ENCODE measurements around the gene BRINP1. TPM values are rescaled to one million over a fixed set of nuclear protein-coding genes. Genes with fewer than 3 reads are reported as not detected.

Gene BRINP1
- total and polyA plus RNA-seq, 2 experiments from 2014 or later: 13.4 to 33.5 TPM

GRCh38 chr9:119240546-119240945 lies 128.7 kb downstream of the BRINP1 start:
- no peak for ATAC-seq
- no peaks in the 10 kb centered on the region for H3K4me1 ChIP-seq (ENCODE audit: insufficient read depth)
- H3K27ac ChIP-seq (ENCODE audit: low read depth): no peak overlapping the region
- Mint-ChIP-seq H3K9me3 (no peaks in the 10 kb centered on the region; the same call in 2 of the 3 replicates), H3K4me3 (no peak overlapping the region), H3K27ac (no peak overlapping the region; the same call in 1 of the 2 replicates), H3K27me3 (ENCODE audit: insufficient read depth, low read depth, poor library complexity) (no peaks in the 10 kb centered on the region), H3K36me3 (ENCODE audit: low read depth) (peaks cover 40% of the 10 kb centered on the region), H3K4me1 (peaks cover 4% of the 10 kb centered on the region)
- no peak for DNase-seq (ENCODE audit: low spot score)
- H2AFZ ChIP-seq: no peak overlapping the region
- TF ChIP-seq POLR2AphosphoS5 (IDR thresholded peaks at IDR 0.05; ENCODE audit: low read depth): no peak
- no peak for TF ChIP-seq EZH2 (IDR thresholded peaks at IDR 0.05; ENCODE audit: low read depth, unreplicated experiment)
- no peak for TF ChIP-seq NANOG (IDR thresholded peaks at IDR 0.05; ENCODE audit: borderline replicate concordance)
- TF ChIP-seq EZH2phosphoT487 (IDR thresholded peaks at IDR 0.05; ENCODE audit: unreplicated experiment): no peak
- no peak for TF ChIP-seq ZNF114 (CRISPR knock-in tag; IDR thresholded peaks at IDR 0.05)
- TF ChIP-seq CTCF (conservative IDR thresholded peaks at IDR 0.05; ENCODE audit: low read depth in 2 of 2): no peak
- no peak for TF ChIP-seq ZNF462 (CRISPR knock-in tag; IDR thresholded peaks at IDR 0.05)
- TF ChIP-seq ETS1 (IDR thresholded peaks at IDR 0.05): no peak
- TF ChIP-seq REST (IDR thresholded peaks at IDR 0.05; ENCODE audit: unreplicated experiment): no peak
- TF ChIP-seq JUNB (IDR thresholded peaks at IDR 0.05; ENCODE audit: unreplicated experiment): no peak
- no peak for TF ChIP-seq ZNF331 (CRISPR knock-in tag; IDR thresholded peaks at IDR 0.05; ENCODE audit: low read depth)
- no peak for TF ChIP-seq STAT1 (IDR thresholded peaks at IDR 0.05; ENCODE audit: unreplicated experiment)
- TF ChIP-seq CREB1 (CRISPR knock-in tag; IDR thresholded peaks at IDR 0.05; ENCODE audit: low read depth): no peak
- no peaks in the 10 kb centered on the region for H3K27me3 ChIP-seq (ENCODE audit: insufficient read depth)
- H3K4me2 ChIP-seq: no peak overlapping the region
- H3K4me3 ChIP-seq: no peak overlapping the region
- H3K36me3 ChIP-seq (ENCODE audit: insufficient read depth): peaks cover 4% of the 10 kb centered on the region; the same call in 1 of the 2 replicates
- H3K79me2 ChIP-seq (replicated peaks; ENCODE audit: insufficient read depth): no peaks in the 10 kb centered on the region
- peaks cover 7% of the 10 kb centered on the region; the same call in 1 of the 2 replicates for H3K9me2 ChIP-seq (ENCODE audit: insufficient read depth)
- no peaks in the 10 kb centered on the region for H3F3A ChIP-seq (replicated peaks; ENCODE audit: low read depth)
- no peaks in the 10 kb centered on the region for H4K20me1 ChIP-seq (replicated peaks; ENCODE audit: insufficient read depth)
